Activated CD8-positive, alpha-beta memory T cell treated with anti-CD3 and anti-CD28 coated beads, Interleukin-2, amount 10 ng/mL, durations not matched to agents 7 days and 5 days (primary cell): ENCODE data around the gene FLOT1. TPM values are rescaled to one million over a fixed set of nuclear protein-coding genes. Genes with fewer than 3 reads are reported as not detected.

Experiments used
- ATAC-seq: fragments of 150-1000 bp; cut with Tn5 transposase; one replicate; pipeline ENCODE4 v1.10.0; 2021; ENCODE audit warnings: moderate library complexity
- CTCF ChIA-PET: fragments of 350-600 bp; sonication (Branson Sonifier 250); formaldehyde crosslinking; loops from one replicate; lab custom pipeline; 2021; ENCODE audit warnings: antibody characterized with exemption; lab: Charles Lee
- DNase-seq: peaks from one replicate; pipeline ENCODE4 v3.0.0-alpha.2; 2020
- H3K27ac Mint-ChIP-seq: one replicate; pipeline ENCODE4 v1.8.0; 2021; ENCODE audit warnings: mild to moderate bottlenecking, mixed read lengths
- H3K27me3 Mint-ChIP-seq: one replicate; pipeline ENCODE4 v1.8.0; 2021; ENCODE audit warnings: mixed read lengths
- H3K36me3 Mint-ChIP-seq: one replicate; pipeline ENCODE4 v1.8.0; 2021; ENCODE audit warnings: mild to moderate bottlenecking, mixed read lengths
- H3K4me1 Mint-ChIP-seq: one replicate; pipeline ENCODE4 v1.8.0; 2021; ENCODE audit warnings: mixed read lengths
- H3K4me3 Mint-ChIP-seq: one replicate; pipeline ENCODE4 v1.8.0; 2021; ENCODE audit warnings: mild to moderate bottlenecking, moderate library complexity, mixed read lengths
- H3K9me3 Mint-ChIP-seq: one replicate; pipeline ENCODE4 v1.8.0; 2022; ENCODE audit warnings: low read depth, mixed read lengths
- total RNA-seq, 2 experiments: library from RNA; stranded (reverse); gene quantifications; one replicate each; pipeline ENCODE4 v1.2.3, GENCODE V29; 2021

FLOT1 gene
- total RNA-seq, 2 experiments from 2014 or later: 165 to 184 TPM

GRCh38 chr6:30712441-30712945 lies 30.0 kb downstream of the FLOT1 start:
- ATAC-seq: no peak
- Mint-ChIP-seq H3K4me1 (peaks cover 56% of the 10 kb centered on the region), H3K27ac (peak overlapping the region; percentile 90), H3K9me3 (no peaks in the 10 kb centered on the region), H3K4me3 (peak overlapping the region; percentile 53), H3K27me3 (no peaks in the 10 kb centered on the region), H3K36me3 (peaks cover 52% of the 10 kb centered on the region)
- CTCF ChIA-PET: interaction anchor here (1.4 to 32.1 kb wide), 5 partner anchors 10 to 168 kb away, joined by 4 to 936 read pairs (median 19); partner anchors contain the start of genes DHX16 and NRM
- no peak for DNase-seq

- Mint-ChIP-seq H3K9me3 (no peaks in the 10 kb centered on the region), H3K36me3 (peaks cover 52% of the 10 kb centered on the region), H3K4me3 (peak overlapping the region; percentile 53), H3K27ac (peak overlapping the region; percentile 90), H3K4me1 (peaks cover 53% of the 10 kb centered on the region), H3K27me3 (no peaks in the 10 kb centered on the region)
- ATAC-seq (peak; percentile 81), DNase-seq (peak; percentile 69)
- CTCF ChIA-PET: interaction anchor here (0.8 to 32.1 kb wide), 8 partner anchors 7 to 167 kb away, joined by 3 to 936 read pairs (median 7); partner anchors contain the start of genes DHX16 and NRM
These were observed 30.6 kb downstream of the FLOT1 start for GRCh38 chr6:30711758-30712380.

GRCh38 chr6:30709101-30709868 lies 33.2 kb downstream of the FLOT1 start:
- no peak overlapping the region for H3K4me3 Mint-ChIP-seq
- peaks cover 33% of the 10 kb centered on the region for H3K4me1 Mint-ChIP-seq
- peak overlapping the region; percentile 1 for H3K27ac Mint-ChIP-seq
- DNase-seq (no peak), ATAC-seq (no peak)
- CTCF ChIA-PET: interaction anchor here (0.8 to 5.1 kb wide), 3 partner anchors 14 to 20 kb away, joined by 3 to 21 read pairs (median 3); partner anchors contain the start of gene NRM
- no peaks in the 10 kb centered on the region for H3K27me3 Mint-ChIP-seq
- peaks cover 39% of the 10 kb centered on the region for H3K36me3 Mint-ChIP-seq
- no peaks in the 10 kb centered on the region for H3K9me3 Mint-ChIP-seq

- Mint-ChIP-seq H3K9me3 (no peaks in the 10 kb centered on the region), H3K27me3 (no peaks in the 10 kb centered on the region), H3K4me3 (no peak overlapping the region), H3K4me1 (peaks cover 20% of the 10 kb centered on the region), H3K27ac (no peak overlapping the region), H3K36me3 (peaks cover 31% of the 10 kb centered on the region)
- DNase-seq (no peak), ATAC-seq (no peak)
- CTCF ChIA-PET: interaction anchor here (1.2 to 1.3 kb wide), 2 partner anchors 15 to 26 kb away, joined by 3 read pairs; no protein-coding TSS in a partner anchor
These were observed 35.1 kb downstream of the FLOT1 start for GRCh38 chr6:30707281-30707850.

- Mint-ChIP-seq H3K27me3 (no peaks in the 10 kb centered on the region), H3K27ac (no peak overlapping the region), H3K4me1 (peaks cover 3% of the 10 kb centered on the region), H3K9me3 (no peaks in the 10 kb centered on the region), H3K4me3 (no peak overlapping the region), H3K36me3 (peaks cover 22% of the 10 kb centered on the region)
- CTCF ChIA-PET: interaction anchor here (1.6 to 2.4 kb wide), 2 partner anchors 12 to 25 kb away, joined by 6 to 8 read pairs; partner anchors contain the start of gene MDC1
- ATAC-seq (no peak), DNase-seq (no peak)
These were observed 36.9 kb downstream of the FLOT1 start for GRCh38 chr6:30705620-30706019.

- CTCF ChIA-PET: interaction anchor here (1.0 to 2.4 kb wide), 6 partner anchors 14 to 27 kb away, joined by 3 to 8 read pairs (median 5); partner anchors contain the start of gene MDC1
- H3K9me3 Mint-ChIP-seq: no peaks in the 10 kb centered on the region
- DNase-seq (no peak), ATAC-seq (no peak)
- no peaks in the 10 kb centered on the region for H3K27me3 Mint-ChIP-seq
- no peaks in the 10 kb centered on the region for H3K4me1 Mint-ChIP-seq
- H3K27ac Mint-ChIP-seq: no peak overlapping the region
- no peak overlapping the region for H3K4me3 Mint-ChIP-seq
- peaks cover 23% of the 10 kb centered on the region for H3K36me3 Mint-ChIP-seq
These were observed 38.7 kb downstream of the FLOT1 start for GRCh38 chr6:30703821-30704220.

- no peaks in the 10 kb centered on the region for H3K27me3 Mint-ChIP-seq
- no peak overlapping the region for H3K4me3 Mint-ChIP-seq
- peaks cover 23% of the 10 kb centered on the region for H3K36me3 Mint-ChIP-seq
- DNase-seq (no peak), ATAC-seq (no peak)
- no peaks in the 10 kb centered on the region for H3K9me3 Mint-ChIP-seq
- CTCF ChIA-PET: interaction anchor here (1.0 to 2.4 kb wide), 5 partner anchors 11 to 28 kb away, joined by 3 to 8 read pairs (median 4); partner anchors contain the start of gene MDC1
- no peaks in the 10 kb centered on the region for H3K4me1 Mint-ChIP-seq
- no peak overlapping the region for H3K27ac Mint-ChIP-seq
These were observed 39.5 kb downstream of the FLOT1 start for GRCh38 chr6:30703011-30703410.

GRCh38 chr6:30700340-30700739 lies 42.1 kb downstream of the FLOT1 start:
- no peaks in the 10 kb centered on the region for H3K9me3 Mint-ChIP-seq
- H3K27me3 Mint-ChIP-seq: no peaks in the 10 kb centered on the region
- no peak overlapping the region for H3K27ac Mint-ChIP-seq
- no peaks in the 10 kb centered on the region for H3K4me1 Mint-ChIP-seq
- CTCF ChIA-PET: interaction anchor here (1.5 kb wide), 1 partner anchor 21 kb away, joined by 4 read pairs; no protein-coding TSS in a partner anchor
- peaks cover 16% of the 10 kb centered on the region for H3K36me3 Mint-ChIP-seq
- no peak overlapping the region for H3K4me3 Mint-ChIP-seq
- ATAC-seq (no peak), DNase-seq (no peak)

- DNase-seq (no peak), ATAC-seq (no peak)
- CTCF ChIA-PET: interaction anchor here (1.2 to 1.5 kb wide), 3 partner anchors 9 to 15 kb away, joined by 3 to 4 read pairs (median 3); no protein-coding TSS in a partner anchor
- Mint-ChIP-seq H3K27me3 (no peaks in the 10 kb centered on the region), H3K27ac (no peak overlapping the region), H3K9me3 (no peaks in the 10 kb centered on the region), H3K36me3 (peaks cover 5% of the 10 kb centered on the region), H3K4me1 (peaks cover 5% of the 10 kb centered on the region), H3K4me3 (no peak overlapping the region)
These were observed 46.1 kb downstream of the FLOT1 start for GRCh38 chr6:30696432-30696831.

- Mint-ChIP-seq H3K27ac (peak overlapping the region; percentile 58), H3K4me3 (peak overlapping the region; percentile 80), H3K36me3 (peaks cover 5% of the 10 kb centered on the region), H3K27me3 (no peaks in the 10 kb centered on the region), H3K4me1 (peaks cover 40% of the 10 kb centered on the region), H3K9me3 (no peaks in the 10 kb centered on the region)
- CTCF ChIA-PET: interaction anchor here (0.9 to 5.3 kb wide), 9 partner anchors 11 to 50 kb away, joined by 3 to 26 read pairs (median 5); partner anchors contain the start of gene DHX16
- ATAC-seq (no peak), DNase-seq (no peak)
These were observed 51.2 kb downstream of the FLOT1 start for GRCh38 chr6:30691208-30691847.

- H3K4me3 Mint-ChIP-seq: peak within 1 kb of the TSS; percentile 80
- H3K9me3 Mint-ChIP-seq: no peaks in the 10 kb centered on the region
- H3K36me3 Mint-ChIP-seq: peaks cover 11% of the 10 kb centered on the region
- ATAC-seq: peak; percentile 58
- peaks cover 40% of the 10 kb centered on the region for H3K4me1 Mint-ChIP-seq
- peak; percentile 79 for DNase-seq
- H3K27me3 Mint-ChIP-seq: no peaks in the 10 kb centered on the region
- CTCF ChIA-PET: interaction anchor here (0.8 to 5.3 kb wide), 9 partner anchors 11 to 146 kb away, joined by 3 to 26 read pairs (median 5); partner anchors contain the start of gene DHX16
- peak within 1 kb of the TSS; percentile 77 for H3K27ac Mint-ChIP-seq
These were observed 51.9 kb downstream of the FLOT1 start, which contains the start of gene NRM for GRCh38 chr6:30690403-30691207. Gene NRM, minus strand, starts transcription at chr6:30690984. Its CDS starts 10 bp downstream, at chr6:30690974.
